PFSK-1 (cell line): ENCODE results near the gene PNMA6E.

Experiments
- FOXP2 ChIP-seq: optimal IDR thresholded peaks from 2 replicates; pipeline ENCODE3; 2011; ENCODE audit warnings: borderline replicate concordance, control low read depth, inconsistent platforms; ENCODE audit not compliant: insufficient read depth; ENCODE audit errors: extremely low read length, extremely low read depth
- POLR2AphosphoS5 ChIP-seq: IDR thresholded peaks from 2 replicates; pipeline ENCODE4 v1.6.1; 2012; ENCODE audit warnings: low read depth, mild to moderate bottlenecking, control low read depth, low read length, moderate library complexity
- REST ChIP-seq, 2 experiments: IDR thresholded peaks; 2 replicates each; pipeline versions ENCODE4 v1.6.1 to v1.8.0; 2011 to 2012; ENCODE audit warnings: low read depth in 2 of 2, low read length in 2 of 2, control low read depth in 1 of 2, inconsistent platforms in 1 of 2, mild to moderate bottlenecking in 1 of 2, moderate library complexity in 1 of 2; ENCODE audit not compliant: insufficient read depth in 1 of 2
- SIN3A ChIP-seq: IDR thresholded peaks from 2 replicates; pipeline ENCODE4 v1.6.1; 2012; ENCODE audit warnings: mild to moderate bottlenecking, low read length, moderate library complexity, borderline replicate concordance; ENCODE audit not compliant: insufficient read depth
- TAF1 ChIP-seq: IDR thresholded peaks from 2 replicates; pipeline ENCODE4 v1.6.1; 2012; ENCODE audit warnings: low read length, control low read depth, borderline replicate concordance; ENCODE audit not compliant: insufficient read depth

PNMA6E gene

GRCh38 chrX:153412746-153413720, 11.9 kb upstream of the PNMA6E start:
- no peak for TF ChIP-seq POLR2AphosphoS5
- no peak for TF ChIP-seq SIN3A
- no peak for TF ChIP-seq REST (IDR thresholded peaks at IDR 0.05; ENCODE audit: insufficient read depth in 1 of 2, low read depth in 2 of 2, low read length in 2 of 2)
- no peak for TF ChIP-seq TAF1
- TF ChIP-seq FOXP2 = no peak

- TF ChIP-seq TAF1 (no peak), SIN3A (no peak), FOXP2 (no peak), POLR2AphosphoS5 (no peak), REST (IDR thresholded peaks at IDR 0.05; ENCODE audit: insufficient read depth in 1 of 2, low read depth in 2 of 2, low read length in 2 of 2) (no peak)
These were observed 10.9 kb upstream of the PNMA6E start for GRCh38 chrX:153411988-153412574.

DNA sequence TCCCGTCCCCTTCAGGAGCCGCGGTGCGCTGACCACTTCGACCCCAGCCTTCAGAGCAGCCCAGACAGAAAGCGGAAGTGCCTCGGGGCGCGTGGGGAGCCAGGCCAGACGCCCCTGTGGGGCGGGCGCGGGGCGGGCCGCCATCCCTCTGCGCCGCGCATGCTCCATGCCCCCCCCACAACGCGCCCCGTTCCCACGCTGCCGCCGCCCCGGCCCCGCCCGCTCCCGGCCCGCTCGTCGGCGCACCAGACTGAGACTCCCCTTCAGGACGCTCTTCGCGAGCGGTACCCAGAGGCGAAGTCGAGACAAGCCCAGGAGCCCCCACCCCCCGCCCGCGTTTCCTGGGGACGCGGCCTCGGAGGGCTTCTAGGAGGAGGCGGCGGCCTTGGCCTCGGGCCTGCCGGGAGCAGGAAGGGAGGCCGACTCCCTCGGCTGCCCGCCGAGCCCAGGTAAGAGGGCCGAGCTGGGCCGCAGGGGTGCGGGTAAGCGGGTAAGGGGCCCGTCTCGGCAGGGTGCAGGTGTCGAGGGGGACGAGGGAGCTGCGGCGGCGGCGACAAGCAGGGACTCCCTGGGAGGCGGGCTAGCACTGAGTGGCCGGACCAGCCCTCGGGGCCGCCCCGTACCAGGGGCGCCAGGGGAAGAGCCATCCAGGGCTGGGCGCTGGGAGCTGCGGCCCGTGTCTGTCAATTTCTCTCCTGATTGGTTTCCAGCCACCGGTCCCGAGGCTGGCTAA, 10.3 kb upstream of the PNMA6E start, which contains the start of gene ZFP92:
Gene ZFP92, plus strand, starts transcription at position 218 of the 733 bp plus-strand sequence. CDS start 6,851 bp downstream, outside the sequence.
- no peak for TF ChIP-seq REST (IDR thresholded peaks at IDR 0.05; ENCODE audit: insufficient read depth in 1 of 2, low read depth in 2 of 2, low read length in 2 of 2)
- no peak for TF ChIP-seq POLR2AphosphoS5
- TF ChIP-seq SIN3A = no peak
- no peak for TF ChIP-seq TAF1
- TF ChIP-seq FOXP2 = no peak

DNA sequence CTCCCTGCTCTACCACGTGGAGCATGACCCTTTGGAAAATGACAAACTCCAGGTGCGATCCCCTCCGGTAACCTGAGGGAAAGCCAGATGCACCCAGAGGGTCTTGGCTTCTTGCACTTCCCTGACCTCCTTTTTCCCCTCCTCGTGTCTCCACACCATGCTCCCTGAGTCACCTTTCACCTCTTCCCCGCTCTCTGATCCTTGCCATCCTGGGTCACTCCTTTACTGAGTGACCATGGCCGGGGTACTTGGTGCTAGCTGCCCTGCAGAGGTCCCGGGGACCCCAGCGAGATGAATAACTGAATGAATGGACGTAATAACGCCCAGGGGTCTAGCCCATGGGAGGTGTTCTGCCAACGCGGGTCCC, 9.7 kb upstream of the PNMA6E start:
- no peak for TF ChIP-seq FOXP2
- TF ChIP-seq TAF1 = no peak
- TF ChIP-seq POLR2AphosphoS5 = no peak
- TF ChIP-seq REST (IDR thresholded peaks at IDR 0.05; ENCODE audit: insufficient read depth in 1 of 2, low read depth in 2 of 2, low read length in 2 of 2) = no peak
- TF ChIP-seq SIN3A = no peak
